WI38 (cell line): ENCODE measurements around the gene SIDT1.

Experiments used
- H3K4me3 ChIP-seq: 2 replicates; pipeline ENCODE4 v1.5.1; 2011; ENCODE audit warnings: low read depth, mild to moderate bottlenecking, control low read depth, low read length
- CTCF ChIP-seq: IDR thresholded peaks from 2 replicates; pipeline ENCODE4 v1.5.1; 2012; ENCODE audit warnings: low read depth, mild to moderate bottlenecking, control low read depth, low read length

Gene SIDT1

GRCh38 chr3:113643583-113643982 is 111.2 kb downstream of the SIDT1 start:
- no peak overlapping the region for H3K4me3 ChIP-seq
- TF ChIP-seq CTCF = no peak

GRCh38 chr3:113648524-113648923 is 116.2 kb downstream of the SIDT1 start:
- no peak for TF ChIP-seq CTCF
- no peak overlapping the region for H3K4me3 ChIP-seq

GRCh38 chr3:113649174-113649845 is 117.0 kb downstream of the SIDT1 start:
- no peak overlapping the region for H3K4me3 ChIP-seq
- TF ChIP-seq CTCF = no peak

GRCh38 chr3:113654310-113654709 is 122.0 kb downstream of the SIDT1 start:
- no peak for TF ChIP-seq CTCF
- H3K4me3 ChIP-seq = no peak overlapping the region

- H3K4me3 ChIP-seq = no peak overlapping the region
- no peak for TF ChIP-seq CTCF
Observed at GRCh38 chr3:113654851-113655250, 122.5 kb downstream of the SIDT1 start.

GRCh38 chr3:113658107-113658506 is 125.8 kb downstream of the SIDT1 start:
- TF ChIP-seq CTCF = no peak
- no peak overlapping the region for H3K4me3 ChIP-seq

GRCh38 chr3:113659101-113659541 is 126.8 kb downstream of the SIDT1 start:
- TF ChIP-seq CTCF = no peak
- no peak overlapping the region for H3K4me3 ChIP-seq
